GM23248 (cell line): ENCODE data around the gene NPPB. TPM values are rescaled to one million over a fixed set of nuclear protein-coding genes. Genes with fewer than 3 reads are reported as not detected.

Experiments
- DNase-seq: peaks from one replicate; pipeline ENCODE4 v3.0.0-alpha.2; 2015
- H2AFZ ChIP-seq: fragments of 200-600 bp; sonication (generic); 2 replicates; pipeline ENCODE4 v1.6.1; 2016; ENCODE audit warnings: antibody characterized with exemption
- H3F3A ChIP-seq: fragments of 200-600 bp; sonication (generic); 2 replicates; pipeline ENCODE4 v1.6.1; 2016; ENCODE audit warnings: mild to moderate bottlenecking, antibody characterized with exemption, mixed run types; ENCODE audit not compliant: insufficient read depth
- H3K27ac ChIP-seq: fragments of 200-600 bp; sonication (generic); 2 replicates; pipeline ENCODE4 v1.5.1; 2016; ENCODE audit warnings: mild to moderate bottlenecking
- H3K27me3 ChIP-seq: fragments of 200-600 bp; sonication (generic); replicated peaks from 2 replicates; pipeline ENCODE4 v1.6.1; 2016; ENCODE audit warnings: mild to moderate bottlenecking; ENCODE audit not compliant: insufficient read depth
- H3K36me3 ChIP-seq: fragments of 200-600 bp; sonication (generic); 2 replicates; pipeline ENCODE4 v1.6.1; 2016; ENCODE audit warnings: low read depth, mild to moderate bottlenecking
- H3K4me1 ChIP-seq: fragments of 200-600 bp; sonication (generic); 2 replicates; pipeline ENCODE4 v1.6.1; 2016; ENCODE audit warnings: mild to moderate bottlenecking; ENCODE audit not compliant: insufficient read depth
- H3K4me2 ChIP-seq: fragments of 200-600 bp; sonication (generic); one replicate; pipeline ENCODE4 v1.6.1; 2016; ENCODE audit warnings: mild to moderate bottlenecking; ENCODE audit not compliant: unreplicated experiment
- H3K4me3 ChIP-seq: fragments of 200-600 bp; sonication (generic); 2 replicates; pipeline ENCODE4 v1.5.1; 2016; ENCODE audit warnings: mild to moderate bottlenecking
- H3K79me2 ChIP-seq: fragments of 200-600 bp; sonication (generic); 2 replicates; pipeline ENCODE4 v1.6.1; 2016; ENCODE audit warnings: mild to moderate bottlenecking; ENCODE audit not compliant: insufficient read depth
- H3K9ac ChIP-seq: fragments of 200-600 bp; sonication (generic); 2 replicates; pipeline ENCODE4 v1.6.1; 2016; ENCODE audit warnings: mild to moderate bottlenecking
- H3K9me2 ChIP-seq: fragments of 200-600 bp; sonication (generic); 2 replicates; pipeline ENCODE4 v1.6.1; 2016; ENCODE audit warnings: mixed run types, mild to moderate bottlenecking, moderate library complexity; ENCODE audit not compliant: insufficient read depth
- H3K9me3 ChIP-seq: fragments of 200-600 bp; sonication (generic); one replicate; pipeline ENCODE4 v1.6.1; 2017; ENCODE audit warnings: low read depth
- H4K20me1 ChIP-seq: fragments of 200-600 bp; sonication (generic); 2 replicates; pipeline ENCODE4 v1.6.0; 2016; ENCODE audit not compliant: insufficient read depth
- EZH2 ChIP-seq: fragments of 200-600 bp; sonication (generic); IDR thresholded peaks from 2 replicates; pipeline ENCODE4 v1.6.1; 2018; ENCODE audit warnings: antibody characterized with exemption, mild to moderate bottlenecking; ENCODE audit not compliant: insufficient read depth, poor library complexity, severe bottlenecking
- EZH2phosphoT487 ChIP-seq: fragments of 200-600 bp; sonication (generic); IDR thresholded peaks from 2 replicates; pipeline ENCODE4 v1.6.1; 2018; ENCODE audit warnings: antibody characterized with exemption, moderate library complexity, mild to moderate bottlenecking, low read depth; ENCODE audit not compliant: insufficient read depth
- WGBS, 2 experiments: methylation state at CpG; one replicate each; pipeline ENCODE4 v1.1.6; 2015 to 2017; ENCODE audit warnings: low lambda C conversion rate in 2 of 2, low coverage in 1 of 2; ENCODE audit errors: missing lambda C conversion rate in 2 of 2; 5-methylcytosine and 5-hydroxymethylcytosine counted together
- in situ Hi-C: fragments of 300-500 bp; cut with MboI; formaldehyde crosslinking; loops from 2 replicates; pipeline ENCODE4 v1.15.0; 2020
- polyA plus RNA-seq: library from polyadenylated mRNA; unstranded; fragments of >200 nt; fragmentation: Nextera tagmentation; extraction: Ambion mirVana; gene quantifications from 2 replicates; pipeline ENCODE4 v1.2.1, GENCODE V29; 2016
- total RNA-seq: library from RNA; depleted of rRNA; stranded (reverse); fragments of >200 nt; shearing (Covaris generic); gene quantifications from 2 replicates; pipeline ENCODE4 v1.2.3, GENCODE V29; 2014

The NPPB gene
- total and polyA plus RNA-seq, 2 experiments from 2014 or later: not detected

DNA sequence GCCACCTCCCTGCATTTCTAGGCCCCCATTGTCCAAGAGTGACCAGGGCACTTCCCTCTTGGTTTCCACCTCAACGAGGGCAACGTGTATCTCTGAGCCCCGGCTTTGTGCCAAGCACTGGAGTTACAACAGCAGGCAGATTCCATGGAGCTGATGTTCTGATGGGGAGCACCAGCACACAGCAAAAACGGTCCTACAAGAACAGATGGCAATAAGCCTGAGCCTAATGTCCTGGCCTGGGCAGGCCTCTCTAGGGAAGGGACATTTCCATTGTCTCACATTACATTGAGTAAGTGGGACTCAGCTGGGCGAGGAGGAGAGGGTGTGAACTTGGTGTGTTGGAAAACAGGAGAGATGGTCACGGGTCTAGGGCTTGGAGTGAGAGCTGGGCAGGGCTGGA, 27.2 kb upstream of the NPPB start:
- WGBS, 2 experiments: 11 to 13% methylated on average over 6 of the region's 6 CpGs
- no peak for DNase-seq
- in situ Hi-C loops: no loop called here

GRCh38 chr1:11882814-11883538, 24.2 kb upstream of the NPPB start:
- Histone ChIP-seq H3K9me2 (no peaks in the 10 kb centered on the region), H3K4me1 (no peaks in the 10 kb centered on the region), H3K9ac (no peak overlapping the region), H3K36me3 (no peaks in the 10 kb centered on the region), H2AFZ (no peak overlapping the region), H3K9me3 (no peaks in the 10 kb centered on the region), H3F3A (no peaks in the 10 kb centered on the region), H3K4me3 (no peak overlapping the region), H3K27me3 (peaks cover 14% of the 10 kb centered on the region; the same call in 1 of the 2 replicates), H3K4me2 (no peak overlapping the region), H4K20me1 (no peaks in the 10 kb centered on the region), H3K79me2 (no peaks in the 10 kb centered on the region), H3K27ac (no peak overlapping the region)
- no peak for TF ChIP-seq EZH2
- no peak for TF ChIP-seq EZH2phosphoT487
- WGBS, 2 experiments: 55 to 61% methylated on average over 10 to 13 of the region's 13 CpGs
- in situ Hi-C loops: no loop called here
- no peak for DNase-seq

More for the DNA sequence above, 27.2 kb upstream of the NPPB start:
- Histone ChIP-seq H3K27ac (no peak overlapping the region), H3K4me3 (no peak overlapping the region), H3K79me2 (no peaks in the 10 kb centered on the region), H3K9me2 (no peaks in the 10 kb centered on the region), H2AFZ (no peak overlapping the region), H3K4me2 (no peak overlapping the region), H3K36me3 (no peaks in the 10 kb centered on the region), H4K20me1 (no peaks in the 10 kb centered on the region), H3K4me1 (no peaks in the 10 kb centered on the region), H3K9me3 (no peaks in the 10 kb centered on the region), H3K27me3 (peaks cover 14% of the 10 kb centered on the region; the same call in 1 of the 2 replicates), H3K9ac (no peak overlapping the region), H3F3A (no peaks in the 10 kb centered on the region)
- TF ChIP-seq EZH2phosphoT487 (no peak), EZH2 (no peak)

GRCh38 chr1:11881749-11882441, 23.1 kb upstream of the NPPB start:
- Histone ChIP-seq H3K4me3 (no peak overlapping the region), H3K79me2 (no peaks in the 10 kb centered on the region), H3K27ac (no peak overlapping the region), H3K4me2 (no peak overlapping the region), H2AFZ (no peak overlapping the region), H3K36me3 (no peaks in the 10 kb centered on the region), H3K4me1 (no peaks in the 10 kb centered on the region), H3K9me2 (no peaks in the 10 kb centered on the region), H3F3A (no peaks in the 10 kb centered on the region), H3K9ac (no peak overlapping the region), H4K20me1 (no peaks in the 10 kb centered on the region), H3K9me3 (no peaks in the 10 kb centered on the region), H3K27me3 (peaks cover 14% of the 10 kb centered on the region; the same call in 1 of the 2 replicates)
- in situ Hi-C loops: no loop called here
- 70 to 74% methylated on average over 18 of the region's 18 CpGs for WGBS, 2 experiments
- DNase-seq: no peak
- TF ChIP-seq EZH2phosphoT487 (no peak), EZH2 (no peak)

DNA sequence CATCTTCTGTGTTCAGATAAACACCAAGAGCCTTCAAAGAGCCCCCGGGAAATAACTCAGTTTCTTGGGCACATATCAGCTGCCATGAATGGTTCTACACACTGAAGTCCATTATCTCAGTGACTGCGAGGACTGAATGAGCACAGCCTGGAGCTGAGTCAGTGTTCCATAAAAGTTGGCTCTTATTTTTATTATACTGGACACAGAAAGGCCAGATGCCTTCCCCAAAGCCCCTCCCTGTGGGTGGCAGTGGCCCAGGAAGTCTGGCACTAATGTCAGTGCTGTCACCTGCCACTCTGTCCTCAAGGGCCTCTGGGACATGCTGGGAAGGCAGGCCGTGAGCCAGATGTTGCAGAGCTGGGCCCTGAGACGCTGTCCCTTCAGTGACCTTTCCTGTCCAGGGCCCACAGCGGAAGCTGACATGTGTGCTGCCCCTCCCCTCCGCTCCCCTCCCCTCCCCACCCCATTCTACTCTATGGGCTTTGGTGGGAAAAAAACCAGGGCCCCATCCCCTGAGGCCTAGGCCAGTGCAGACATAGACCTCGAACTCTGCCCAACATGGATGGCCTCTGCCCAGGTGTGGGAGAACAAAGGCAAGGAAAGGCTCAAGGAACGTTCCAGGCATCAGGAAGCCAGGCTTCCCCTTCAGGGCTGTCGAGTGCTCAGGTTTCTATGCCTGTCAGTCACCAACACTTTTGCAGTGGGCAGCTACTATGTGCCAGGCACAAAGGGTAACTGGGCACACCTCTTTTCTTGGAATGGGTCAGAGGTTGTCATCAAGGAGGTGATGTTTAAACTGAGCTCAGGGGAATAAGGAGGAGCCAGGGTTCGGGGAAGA, 22.4 kb upstream of the NPPB start:
- no peaks in the 10 kb centered on the region for H3K9me3 ChIP-seq
- H3F3A ChIP-seq: no peaks in the 10 kb centered on the region
- peaks cover 14% of the 10 kb centered on the region; the same call in 1 of the 2 replicates for H3K27me3 ChIP-seq
- no peak overlapping the region for H3K9ac ChIP-seq
- no peak overlapping the region for H3K4me2 ChIP-seq
- no peaks in the 10 kb centered on the region for H3K36me3 ChIP-seq
- no peak overlapping the region for H2AFZ ChIP-seq
- H3K79me2 ChIP-seq: no peaks in the 10 kb centered on the region
- no peaks in the 10 kb centered on the region for H3K9me2 ChIP-seq
- no peaks in the 10 kb centered on the region for H3K4me1 ChIP-seq
- in situ Hi-C loops: no loop called here
- no peak for DNase-seq
- no peaks in the 10 kb centered on the region for H4K20me1 ChIP-seq
- TF ChIP-seq EZH2phosphoT487 (no peak), EZH2 (no peak)
- WGBS, 2 experiments: 20 to 36% methylated on average over 7 to 10 of the region's 10 CpGs
- no peak overlapping the region for H3K27ac ChIP-seq
- H3K4me3 ChIP-seq: no peak overlapping the region
